WTC11 (cell line): ENCODE data around the gene STAG1.

ENCODE experiments used
- ATF2 ChIP-seq: sonication (generic); formaldehyde crosslinking; IDR thresholded peaks from 2 replicates; pipeline ENCODE4 v1.8.1; 2022; ENCODE audit warnings: low read depth, missing genetic modification reagents, borderline replicate concordance
- E2F1 ChIP-seq: sonication (generic); formaldehyde crosslinking; IDR thresholded peaks from 2 replicates; pipeline ENCODE4 v1.8.0; 2022; ENCODE audit warnings: mild to moderate bottlenecking, missing genetic modification reagents
- ESRRA ChIP-seq: sonication (generic); formaldehyde crosslinking; IDR thresholded peaks from 2 replicates; pipeline ENCODE4 v1.8.1; 2022; ENCODE audit warnings: mild to moderate bottlenecking, missing genetic modification reagents, borderline replicate concordance
- FOXK1 ChIP-seq: sonication (generic); formaldehyde crosslinking; IDR thresholded peaks from 2 replicates; pipeline ENCODE4 v1.8.0; 2022; ENCODE audit warnings: mild to moderate bottlenecking, moderate library complexity, missing genetic modification reagents
- NR1H2 ChIP-seq: sonication (generic); formaldehyde crosslinking; IDR thresholded peaks from 2 replicates; pipeline ENCODE4 v1.9.0; 2021; ENCODE audit warnings: mild to moderate bottlenecking, moderate library complexity, missing genetic modification reagents
- NR3C1 ChIP-seq: sonication (generic); formaldehyde crosslinking; conservative IDR thresholded peaks from 2 replicates; pipeline ENCODE4 v1.8.1; 2023; ENCODE audit warnings: low read depth, mild to moderate bottlenecking, missing genetic modification reagents
- SP1 ChIP-seq: sonication (generic); formaldehyde crosslinking; conservative IDR thresholded peaks from 2 replicates; pipeline ENCODE4 v1.8.1; 2022; ENCODE audit warnings: missing genetic modification reagents
- TEAD1 ChIP-seq: sonication (generic); formaldehyde crosslinking; IDR thresholded peaks from 2 replicates; pipeline ENCODE4 v1.8.0; 2022; ENCODE audit warnings: mild to moderate bottlenecking, missing genetic modification reagents
- USF2 ChIP-seq: sonication (generic); formaldehyde crosslinking; IDR thresholded peaks from 2 replicates; pipeline ENCODE4 v1.8.1; 2023; ENCODE audit warnings: mild to moderate bottlenecking, missing genetic modification reagents, moderate library complexity
- ZNF232 ChIP-seq: sonication (generic); formaldehyde crosslinking; IDR thresholded peaks from 2 replicates; pipeline ENCODE4 v1.8.0; 2022; ENCODE audit warnings: mild to moderate bottlenecking, missing genetic modification reagents
- ZNF263 ChIP-seq: sonication (generic); formaldehyde crosslinking; IDR thresholded peaks from 2 replicates; pipeline ENCODE4 v1.8.1; 2022; ENCODE audit warnings: low read depth, mild to moderate bottlenecking, moderate library complexity, missing genetic modification reagents
- TF ChIP-seq, protein P1 (sequence below): sonication (generic); formaldehyde crosslinking; IDR thresholded peaks from 2 replicates; pipeline ENCODE4 v1.8.0; 2022; ENCODE audit warnings: mild to moderate bottlenecking, missing genetic modification reagents
- TF ChIP-seq, protein P2 (sequence below): fragments of 200-600 bp; IDR thresholded peaks from 2 replicates; pipeline ENCODE4 v1.8.0; 2022; ENCODE audit warnings: antibody characterized with exemption

- TF ChIP-seq, protein P1, sequence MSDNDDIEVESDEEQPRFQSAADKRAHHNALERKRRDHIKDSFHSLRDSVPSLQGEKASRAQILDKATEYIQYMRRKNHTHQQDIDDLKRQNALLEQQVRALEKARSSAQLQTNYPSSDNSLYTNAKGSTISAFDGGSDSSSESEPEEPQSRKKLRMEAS: no peak
- TF ChIP-seq, protein P2, sequence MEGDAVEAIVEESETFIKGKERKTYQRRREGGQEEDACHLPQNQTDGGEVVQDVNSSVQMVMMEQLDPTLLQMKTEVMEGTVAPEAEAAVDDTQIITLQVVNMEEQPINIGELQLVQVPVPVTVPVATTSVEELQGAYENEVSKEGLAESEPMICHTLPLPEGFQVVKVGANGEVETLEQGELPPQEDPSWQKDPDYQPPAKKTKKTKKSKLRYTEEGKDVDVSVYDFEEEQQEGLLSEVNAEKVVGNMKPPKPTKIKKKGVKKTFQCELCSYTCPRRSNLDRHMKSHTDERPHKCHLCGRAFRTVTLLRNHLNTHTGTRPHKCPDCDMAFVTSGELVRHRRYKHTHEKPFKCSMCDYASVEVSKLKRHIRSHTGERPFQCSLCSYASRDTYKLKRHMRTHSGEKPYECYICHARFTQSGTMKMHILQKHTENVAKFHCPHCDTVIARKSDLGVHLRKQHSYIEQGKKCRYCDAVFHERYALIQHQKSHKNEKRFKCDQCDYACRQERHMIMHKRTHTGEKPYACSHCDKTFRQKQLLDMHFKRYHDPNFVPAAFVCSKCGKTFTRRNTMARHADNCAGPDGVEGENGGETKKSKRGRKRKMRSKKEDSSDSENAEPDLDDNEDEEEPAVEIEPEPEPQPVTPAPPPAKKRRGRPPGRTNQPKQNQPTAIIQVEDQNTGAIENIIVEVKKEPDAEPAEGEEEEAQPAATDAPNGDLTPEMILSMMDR: no peak
- no peak for TF ChIP-seq E2F1 (CRISPR knock-in tag)
- TF ChIP-seq NR3C1: no peak
- TF ChIP-seq ATF2 (CRISPR knock-in tag): no peak
- TF ChIP-seq FOXK1 (CRISPR knock-in tag): no peak
- no peak for TF ChIP-seq ZNF263
- TF ChIP-seq ZNF232 (CRISPR knock-in tag): no peak
- no peak for TF ChIP-seq SP1 (CRISPR knock-in tag)
- no peak for TF ChIP-seq TEAD1 (CRISPR knock-in tag)
- no peak for TF ChIP-seq ESRRA (CRISPR knock-in tag)
- no peak for TF ChIP-seq NR1H2 (CRISPR knock-in tag)
- TF ChIP-seq USF2 (CRISPR knock-in tag): no peak
Observed at GRCh38 chr3:136293279-136293678, 458.9 kb downstream of the STAG1 start.
